ENCODE results near the gene TMPRSS3.

TMPRSS3 gene

DNA sequence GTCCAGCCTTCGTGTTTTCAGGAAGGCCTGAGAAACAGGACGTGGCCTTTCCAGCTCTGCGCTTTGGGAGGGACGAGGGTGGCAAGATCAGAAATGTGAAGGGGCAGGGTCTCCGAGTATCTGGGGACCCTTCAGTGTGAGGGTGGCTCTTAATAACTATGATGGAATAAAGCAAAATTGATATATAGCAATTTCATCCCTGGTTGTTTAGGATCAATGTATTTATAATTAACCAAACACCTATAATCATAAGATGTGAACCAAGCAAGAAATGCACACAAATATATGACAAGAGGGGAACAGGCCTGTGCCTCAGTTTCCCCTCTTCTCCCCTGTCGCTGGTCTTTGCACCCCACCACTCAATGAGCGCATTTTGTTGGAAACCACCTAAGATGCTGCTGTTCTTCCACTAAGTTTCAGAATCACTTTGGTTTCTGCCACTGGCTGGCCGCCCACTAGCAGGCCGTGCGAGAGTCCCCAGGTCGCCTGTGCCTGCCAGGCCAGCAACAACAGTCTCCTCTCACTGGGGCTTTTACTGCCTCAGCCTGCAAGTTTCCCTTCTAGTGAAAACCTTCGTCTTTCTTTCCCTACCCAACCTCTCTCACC lies 44.4 kb upstream of the TMPRSS3 start:
- TF ChIP-seq, protein P1, sequence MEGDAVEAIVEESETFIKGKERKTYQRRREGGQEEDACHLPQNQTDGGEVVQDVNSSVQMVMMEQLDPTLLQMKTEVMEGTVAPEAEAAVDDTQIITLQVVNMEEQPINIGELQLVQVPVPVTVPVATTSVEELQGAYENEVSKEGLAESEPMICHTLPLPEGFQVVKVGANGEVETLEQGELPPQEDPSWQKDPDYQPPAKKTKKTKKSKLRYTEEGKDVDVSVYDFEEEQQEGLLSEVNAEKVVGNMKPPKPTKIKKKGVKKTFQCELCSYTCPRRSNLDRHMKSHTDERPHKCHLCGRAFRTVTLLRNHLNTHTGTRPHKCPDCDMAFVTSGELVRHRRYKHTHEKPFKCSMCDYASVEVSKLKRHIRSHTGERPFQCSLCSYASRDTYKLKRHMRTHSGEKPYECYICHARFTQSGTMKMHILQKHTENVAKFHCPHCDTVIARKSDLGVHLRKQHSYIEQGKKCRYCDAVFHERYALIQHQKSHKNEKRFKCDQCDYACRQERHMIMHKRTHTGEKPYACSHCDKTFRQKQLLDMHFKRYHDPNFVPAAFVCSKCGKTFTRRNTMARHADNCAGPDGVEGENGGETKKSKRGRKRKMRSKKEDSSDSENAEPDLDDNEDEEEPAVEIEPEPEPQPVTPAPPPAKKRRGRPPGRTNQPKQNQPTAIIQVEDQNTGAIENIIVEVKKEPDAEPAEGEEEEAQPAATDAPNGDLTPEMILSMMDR (conservative IDR thresholded peaks at IDR 0.05), result no peak
- no peak for TF ChIP-seq ZFX (IDR thresholded peaks at IDR 0.05)
- H3K27ac ChIP-seq, result no peak overlapping the region

DNA sequence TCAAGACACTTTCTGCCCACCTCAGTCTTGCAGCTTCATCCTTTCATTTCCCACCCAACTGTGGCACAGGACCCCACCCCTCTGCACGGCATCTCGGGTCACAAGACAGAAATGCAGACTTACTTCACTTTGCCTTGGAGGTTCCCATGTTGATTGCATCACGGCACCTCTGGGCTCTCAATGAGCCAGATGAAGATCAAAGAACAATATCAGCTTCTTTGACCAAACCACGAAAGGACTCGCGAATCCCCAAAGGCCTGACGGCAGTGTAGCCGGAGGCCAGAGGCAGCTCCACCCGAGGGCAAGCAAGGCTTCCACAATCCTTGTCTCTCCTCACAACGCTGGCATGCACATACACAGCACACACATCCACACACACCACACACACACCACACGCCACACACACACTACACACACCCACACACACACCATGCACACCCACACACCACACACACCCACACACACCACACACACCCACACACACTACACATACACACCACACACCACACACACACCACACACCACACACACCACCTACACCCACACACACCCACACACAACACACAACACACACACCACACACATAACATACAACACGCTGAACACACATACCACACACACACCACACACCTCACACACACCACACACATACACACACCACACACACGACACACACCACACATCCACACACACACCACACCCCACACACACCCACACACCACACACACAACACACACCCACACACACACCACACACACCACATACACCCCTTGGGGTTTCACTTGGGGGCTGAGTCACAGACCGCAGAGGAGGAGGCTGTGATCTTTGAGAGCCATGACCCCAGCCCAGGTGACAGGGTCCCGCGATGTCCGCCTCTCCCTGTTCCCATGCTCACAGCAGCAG lies 43.7 kb upstream of the TMPRSS3 start:
- TF ChIP-seq, protein P1 (conservative IDR thresholded peaks at IDR 0.05), result no peak
- TF ChIP-seq ZFX (IDR thresholded peaks at IDR 0.05), result no peak

DNA sequence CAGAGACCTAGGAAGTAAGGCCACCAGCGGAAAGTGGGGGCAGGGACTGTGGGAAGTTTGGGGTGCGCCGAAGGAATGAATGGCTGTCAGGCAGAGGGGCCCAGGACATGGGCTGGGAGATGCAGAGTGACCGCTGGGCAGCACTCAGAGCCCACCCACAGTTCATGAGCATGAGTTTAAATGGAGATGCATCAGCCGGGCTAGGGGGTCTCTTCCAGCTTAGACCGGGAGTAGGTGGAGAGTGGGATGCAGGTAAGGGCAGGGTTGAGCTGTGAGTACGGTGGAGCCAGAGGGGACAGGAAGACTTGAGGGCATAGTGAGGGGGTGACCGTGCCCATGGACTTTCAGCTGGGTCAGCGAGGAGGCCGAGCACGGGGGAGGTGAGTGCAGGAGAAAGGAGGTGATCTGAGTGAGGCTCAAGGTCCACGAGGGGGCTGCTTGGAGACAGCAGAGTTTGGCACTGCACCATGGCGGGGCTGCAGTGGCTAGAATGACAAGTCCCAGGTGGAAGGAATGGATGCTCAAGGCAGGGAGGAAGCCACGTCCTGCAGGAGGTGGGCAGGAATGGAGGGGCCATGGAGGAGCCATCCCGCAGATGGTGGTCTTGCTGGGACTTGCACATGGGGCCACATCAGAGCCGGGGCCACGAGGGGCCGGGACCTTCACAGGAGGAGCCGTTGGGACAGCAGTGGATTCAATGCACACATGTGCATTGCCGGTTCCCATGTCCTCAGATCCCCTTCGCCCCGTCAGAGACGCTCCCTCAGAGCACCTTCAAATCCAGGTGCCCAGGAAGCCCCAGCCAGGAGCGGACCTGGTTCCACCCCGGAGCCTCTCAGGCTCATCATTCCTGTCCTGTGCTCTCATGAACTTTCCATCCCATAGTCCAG lies 42.7 kb upstream of the TMPRSS3 start:
- TF ChIP-seq, protein P1 (conservative IDR thresholded peaks at IDR 0.05), result no peak
- TF ChIP-seq ZFX (IDR thresholded peaks at IDR 0.05), result no peak
- no peak overlapping the region for H3K27ac ChIP-seq

More for the DNA sequence above, 43.7 kb upstream of the TMPRSS3 start:
- no peak overlapping the region for H3K27ac ChIP-seq

DNA sequence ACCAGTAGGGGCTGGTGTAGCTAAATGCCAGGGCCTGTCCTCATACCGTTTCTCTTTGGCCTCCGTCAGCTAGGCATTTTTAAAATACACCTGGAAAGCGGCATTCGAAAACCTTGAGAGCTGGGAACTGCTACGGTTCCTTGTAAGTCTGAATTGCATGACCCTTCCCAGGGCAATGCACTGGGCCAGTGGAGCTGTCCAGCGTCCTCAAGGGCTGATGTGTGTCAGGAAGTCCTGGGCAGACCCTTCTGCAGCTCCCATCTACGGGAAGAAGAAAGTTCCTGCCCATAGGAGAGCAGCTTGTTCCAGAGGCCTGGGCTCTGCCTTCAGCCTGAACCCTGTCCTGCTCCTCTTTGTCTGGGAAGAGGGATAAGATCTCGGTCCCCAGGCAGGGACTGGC lies 41.9 kb upstream of the TMPRSS3 start:
- H3K27ac ChIP-seq, result no peak overlapping the region
- no peak for TF ChIP-seq ZFX (IDR thresholded peaks at IDR 0.05)
- TF ChIP-seq, protein P1 (conservative IDR thresholded peaks at IDR 0.05), result no peak

DNA sequence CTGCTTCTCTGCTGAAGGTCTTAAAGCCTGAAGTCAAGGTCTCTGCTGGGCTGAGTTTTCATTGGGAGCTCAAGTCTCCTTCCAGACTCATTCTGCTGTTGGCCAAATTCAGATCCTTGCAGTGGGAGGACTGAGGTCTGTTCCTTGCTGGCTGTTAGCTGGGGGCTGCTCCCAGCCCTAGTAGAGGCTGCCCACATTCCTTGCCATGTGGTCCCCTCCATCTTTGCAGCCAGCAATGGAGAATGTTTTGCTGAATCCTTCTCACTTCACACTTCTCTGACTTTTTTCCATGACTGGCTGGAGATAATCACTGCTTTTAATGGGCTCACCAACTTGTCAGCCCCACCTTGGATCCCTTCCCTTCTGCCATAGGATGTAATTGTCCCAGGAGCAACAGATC lies 41.1 kb upstream of the TMPRSS3 start:
- TF ChIP-seq ZFX (IDR thresholded peaks at IDR 0.05), result no peak
- TF ChIP-seq, protein P1 (conservative IDR thresholded peaks at IDR 0.05), result no peak

DNA sequence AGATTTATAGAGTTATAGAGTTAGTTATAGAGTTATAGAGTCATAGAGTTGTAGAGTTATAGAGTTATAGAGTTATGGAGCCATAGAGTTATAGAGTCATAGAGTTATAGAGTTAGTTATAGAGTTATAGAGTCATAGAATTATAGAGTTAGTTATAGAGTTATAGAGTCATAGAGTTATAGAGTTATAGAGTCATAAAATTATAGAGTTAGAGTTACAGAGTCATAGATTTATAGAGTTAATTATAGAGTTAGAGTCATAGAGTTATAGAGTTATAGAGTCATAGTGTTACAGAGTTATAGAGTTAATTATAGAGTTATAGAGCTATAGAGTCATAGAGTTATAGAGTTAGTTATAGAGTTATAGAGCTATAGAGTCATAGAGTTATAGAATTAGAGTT lies 40.0 kb upstream of the TMPRSS3 start:
- TF ChIP-seq, protein P1 (conservative IDR thresholded peaks at IDR 0.05), result no peak
- H3K27ac ChIP-seq, result no peak overlapping the region

More for the DNA sequence above, 41.1 kb upstream of the TMPRSS3 start:
- no peak overlapping the region for H3K27ac ChIP-seq
